ENCODE data around the gene OTULINL.
"Not testable (repeated sequence)": the region's sequence is repeated elsewhere in the genome, so short reads cannot be mapped to it uniquely, and the experiment has no call there.

The OTULINL gene

DNA sequence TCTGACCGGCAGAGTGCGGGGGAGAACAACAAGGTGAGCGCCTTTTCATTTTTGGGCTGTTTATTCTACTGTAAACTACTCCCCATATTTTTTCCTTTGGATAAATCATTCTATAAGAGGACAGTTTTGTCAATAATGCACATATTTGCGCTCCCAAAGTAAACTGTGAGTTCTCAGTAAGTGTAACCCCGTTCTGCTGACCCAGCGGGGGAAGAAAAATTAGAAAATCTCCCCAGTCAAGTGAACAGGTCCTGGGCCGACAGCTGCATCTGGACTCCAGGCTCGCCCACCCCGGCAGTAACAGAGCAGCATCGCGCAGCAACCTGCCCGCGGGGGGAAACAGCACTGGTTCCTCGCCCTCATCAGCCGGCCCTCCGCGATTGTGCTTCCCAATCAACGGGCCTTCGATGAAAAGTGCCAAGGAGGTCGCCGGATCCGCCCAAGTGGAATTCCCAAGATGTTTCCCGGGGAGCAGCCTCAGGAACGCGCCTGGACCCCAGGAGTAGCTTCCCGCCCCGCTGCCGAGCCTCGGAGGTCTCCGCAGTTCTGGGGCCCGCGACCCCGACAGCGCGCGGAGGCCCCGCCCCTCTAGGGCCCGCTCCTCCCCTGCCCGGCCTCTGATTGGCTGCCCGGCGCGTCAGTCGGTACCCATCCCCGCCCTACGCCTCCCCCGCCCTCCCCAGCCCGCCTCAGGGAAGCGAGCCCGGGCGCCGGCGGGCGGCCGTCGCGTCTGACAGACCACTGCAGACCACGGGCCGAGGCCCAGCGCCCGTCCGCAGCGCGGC is at the start of gene OTULINL:
OTULINL (plus strand) TSS at position 687 of the 785 bp plus-strand sequence. CDS start 103 bp downstream, outside the sequence.
- peak; percentile 63 for DNase-seq (ENCODE audit: low spot score)

DNA sequence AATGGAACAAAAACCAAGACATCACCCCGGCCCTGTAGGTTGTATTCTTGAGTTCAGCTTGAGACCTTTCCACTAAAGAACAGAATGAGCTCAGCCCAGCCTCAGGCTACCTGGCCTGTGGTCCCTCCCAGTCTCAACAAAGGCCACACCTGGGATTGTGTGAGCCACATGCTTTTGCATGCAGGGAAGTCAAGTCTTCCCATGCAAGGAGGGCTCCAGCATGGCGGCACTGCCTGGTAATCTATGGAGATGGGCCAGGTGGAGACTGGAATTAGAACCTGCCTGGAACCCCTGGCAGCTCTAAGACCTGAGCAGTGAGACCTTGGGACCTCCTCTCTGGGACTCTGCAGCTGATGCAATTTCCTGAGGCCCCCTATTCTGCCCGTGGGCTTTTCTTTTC is 49.4 kb upstream of the OTULINL start:
- DNase-seq (ENCODE audit: low spot score): no peak

- no peak for DNase-seq (ENCODE audit: low spot score)
Measured at GRCh38 chr5:14534773-14535172, 46.8 kb upstream of the OTULINL start.

GRCh38 chr5:14545308-14545707 is 36.3 kb upstream of the OTULINL start:
- no peak for DNase-seq (ENCODE audit: low spot score)

GRCh38 chr5:14545862-14546261 is 35.7 kb upstream of the OTULINL start:
- DNase-seq (ENCODE audit: low spot score): no peak

GRCh38 chr5:14547666-14548065 is 33.9 kb upstream of the OTULINL start:
- DNase-seq (ENCODE audit: low spot score): no peak

- no peak for DNase-seq (ENCODE audit: low spot score)
Measured at GRCh38 chr5:14551211-14551610, 30.4 kb upstream of the OTULINL start.

- DNase-seq (ENCODE audit: low spot score): no peak
Measured at GRCh38 chr5:14552017-14552416, 29.6 kb upstream of the OTULINL start.

GRCh38 chr5:14554288-14554687 is 27.3 kb upstream of the OTULINL start:
- DNase-seq (ENCODE audit: low spot score): not testable (repeated sequence)

GRCh38 chr5:14556015-14556414 is 25.6 kb upstream of the OTULINL start:
- no peak for DNase-seq (ENCODE audit: low spot score)

DNA sequence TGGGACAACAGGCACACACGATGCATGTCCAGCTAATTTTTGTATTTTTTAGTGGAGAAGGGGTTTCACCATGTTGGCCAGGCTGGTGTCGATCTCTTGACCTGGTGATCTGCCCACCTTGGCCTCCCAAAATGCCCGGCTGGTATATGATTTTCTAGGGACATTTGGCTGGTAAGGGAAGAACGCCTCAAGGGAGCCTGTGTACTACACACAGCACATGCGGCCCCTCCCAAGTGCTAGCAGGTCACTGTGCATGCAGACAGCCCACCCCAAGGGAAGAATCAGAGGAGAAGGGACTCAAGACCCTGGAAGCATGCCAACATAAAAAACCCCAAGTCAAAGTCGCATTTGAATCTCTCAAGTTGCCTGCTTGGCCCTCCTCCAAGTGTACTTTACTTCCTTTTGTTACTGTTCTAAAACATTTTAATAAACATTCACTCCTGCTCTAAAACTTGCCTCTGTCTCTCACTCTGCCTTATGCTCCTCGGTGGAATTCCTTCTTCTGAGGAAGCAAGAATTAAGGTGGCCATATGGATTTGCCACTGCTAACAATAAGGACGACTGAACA is 24.3 kb upstream of the OTULINL start:
- DNase-seq (ENCODE audit: low spot score): no peak

- DNase-seq (ENCODE audit: low spot score): no peak
Measured at GRCh38 chr5:14557791-14558415, 23.7 kb upstream of the OTULINL start.

DNA sequence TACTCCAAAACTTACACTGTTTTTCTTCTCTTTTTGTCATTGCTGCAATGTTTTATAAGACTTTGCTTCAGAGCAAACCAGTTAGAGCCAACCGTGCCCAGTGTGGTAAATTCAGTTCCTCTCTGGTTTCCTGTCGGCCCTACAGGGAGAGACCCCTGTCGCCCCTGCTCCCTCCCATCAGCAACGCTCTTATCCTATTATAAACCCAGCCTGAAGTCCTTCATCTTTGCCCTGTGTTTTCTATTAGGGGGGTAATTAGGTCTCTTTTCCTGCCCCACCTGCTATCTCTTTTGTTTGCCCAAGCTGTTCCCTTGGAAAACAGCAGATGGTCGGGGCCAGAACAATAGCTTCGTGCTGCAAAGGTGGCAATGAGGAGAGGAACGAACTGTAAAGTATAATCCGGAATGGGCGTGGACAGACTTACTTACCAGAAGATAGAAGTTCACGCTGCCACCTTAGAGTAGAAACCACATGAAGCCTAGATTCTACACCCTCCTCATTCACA is 21.4 kb upstream of the OTULINL start:
- DNase-seq (ENCODE audit: low spot score): no peak

DNA sequence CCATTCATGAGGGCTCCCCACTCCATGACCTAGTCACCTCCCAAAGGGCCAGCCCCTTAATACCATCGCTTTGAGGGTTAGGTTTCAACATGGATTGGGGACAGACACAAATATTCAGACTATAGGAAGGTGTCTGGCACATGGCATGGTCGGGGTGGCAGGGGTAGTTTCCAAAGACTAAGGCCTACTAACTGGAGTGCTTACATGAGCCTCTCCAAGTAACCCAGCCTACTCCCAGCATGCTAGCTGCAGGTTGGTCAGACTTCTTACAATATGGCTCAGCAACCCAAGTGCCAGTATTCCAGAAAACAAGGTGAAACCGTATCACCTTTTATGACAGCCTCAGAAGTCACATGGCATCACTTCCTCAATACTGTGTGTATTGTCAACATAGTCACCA is 19.9 kb upstream of the OTULINL start:
- DNase-seq (ENCODE audit: low spot score): no peak

DNA sequence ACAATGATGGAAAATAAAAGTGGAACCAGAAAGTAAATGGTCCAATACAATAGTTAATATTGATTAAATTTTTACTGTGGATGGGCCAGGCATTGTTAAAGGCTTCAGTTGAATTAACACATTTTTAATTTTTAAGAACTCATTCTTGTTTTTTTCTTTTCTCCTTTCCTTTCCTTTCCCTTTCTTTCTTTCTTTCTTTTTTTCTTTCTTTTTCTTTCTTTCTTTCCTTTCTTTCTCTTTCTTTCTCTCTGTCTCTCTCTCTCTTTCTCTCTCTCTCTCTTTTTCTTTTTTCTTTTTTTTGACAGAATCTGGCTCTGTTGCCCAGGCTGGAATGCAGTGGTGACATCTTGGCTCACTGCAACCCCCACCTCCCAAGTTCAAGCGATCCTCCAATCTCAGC is 13.3 kb upstream of the OTULINL start:
- DNase-seq (ENCODE audit: low spot score): no peak

GRCh38 chr5:14569948-14570691 is 11.5 kb upstream of the OTULINL start:
- no peak for DNase-seq (ENCODE audit: low spot score)

DNA sequence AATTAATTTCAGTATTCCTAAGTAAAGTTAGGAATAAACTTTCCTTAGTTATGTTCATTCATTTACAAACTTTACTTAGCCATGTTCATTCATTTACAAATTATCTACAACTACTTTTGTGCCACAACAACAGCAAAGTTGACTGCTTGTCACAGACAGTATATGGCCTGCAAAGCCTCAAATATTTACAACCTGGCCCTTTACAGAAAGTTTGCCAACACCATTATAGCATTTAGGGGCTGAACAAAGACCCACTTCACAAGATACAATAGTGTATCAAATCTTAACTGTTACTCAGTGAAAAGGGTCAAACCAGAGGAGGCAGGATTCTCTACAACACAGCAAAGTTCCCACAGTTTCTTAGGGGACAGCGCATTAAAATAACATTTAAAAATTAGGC is 9.7 kb upstream of the OTULINL start:
- DNase-seq (ENCODE audit: low spot score): no peak

DNA sequence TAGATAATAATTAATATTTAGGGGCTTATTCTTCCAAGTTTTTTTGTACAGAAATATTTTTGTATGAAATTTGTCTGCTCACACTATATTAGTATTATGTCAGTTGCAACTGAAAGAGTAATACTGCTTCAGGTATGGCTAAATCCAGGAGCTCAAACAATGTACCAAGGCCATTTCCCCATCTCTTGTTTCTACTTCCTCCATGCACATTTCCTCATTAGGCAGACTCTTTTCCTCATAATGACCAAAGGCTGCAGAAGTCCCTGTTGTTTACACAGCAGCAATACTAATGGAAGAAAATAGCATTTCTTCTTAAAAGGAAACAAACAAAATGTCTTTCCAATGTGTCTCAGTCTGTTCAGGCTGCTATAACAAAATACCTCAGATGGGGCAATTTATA is 9.2 kb upstream of the OTULINL start:
- no peak for DNase-seq (ENCODE audit: low spot score)

DNA sequence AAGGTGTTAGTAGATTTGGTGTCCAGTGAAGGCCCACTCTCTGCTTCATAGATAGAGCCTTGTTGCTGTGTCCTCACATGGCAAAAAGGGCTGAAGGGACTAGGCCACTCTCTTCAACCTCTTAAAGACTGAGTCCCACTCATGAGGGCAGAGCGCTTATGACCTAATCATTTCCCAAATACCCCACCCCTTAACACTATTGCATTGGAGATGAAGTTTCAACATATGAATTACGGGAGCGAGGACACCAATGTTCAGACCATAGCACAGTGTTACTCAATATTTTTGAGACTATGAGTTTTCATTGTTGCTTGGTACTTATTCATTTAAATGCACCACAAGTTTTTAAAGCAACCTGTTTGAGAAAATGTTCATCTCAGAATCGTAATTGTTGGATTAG is 8.8 kb upstream of the OTULINL start:
- no peak for DNase-seq (ENCODE audit: low spot score)

GRCh38 chr5:14574096-14574495 is 7.5 kb upstream of the OTULINL start:
- no peak for DNase-seq (ENCODE audit: low spot score)

DNA sequence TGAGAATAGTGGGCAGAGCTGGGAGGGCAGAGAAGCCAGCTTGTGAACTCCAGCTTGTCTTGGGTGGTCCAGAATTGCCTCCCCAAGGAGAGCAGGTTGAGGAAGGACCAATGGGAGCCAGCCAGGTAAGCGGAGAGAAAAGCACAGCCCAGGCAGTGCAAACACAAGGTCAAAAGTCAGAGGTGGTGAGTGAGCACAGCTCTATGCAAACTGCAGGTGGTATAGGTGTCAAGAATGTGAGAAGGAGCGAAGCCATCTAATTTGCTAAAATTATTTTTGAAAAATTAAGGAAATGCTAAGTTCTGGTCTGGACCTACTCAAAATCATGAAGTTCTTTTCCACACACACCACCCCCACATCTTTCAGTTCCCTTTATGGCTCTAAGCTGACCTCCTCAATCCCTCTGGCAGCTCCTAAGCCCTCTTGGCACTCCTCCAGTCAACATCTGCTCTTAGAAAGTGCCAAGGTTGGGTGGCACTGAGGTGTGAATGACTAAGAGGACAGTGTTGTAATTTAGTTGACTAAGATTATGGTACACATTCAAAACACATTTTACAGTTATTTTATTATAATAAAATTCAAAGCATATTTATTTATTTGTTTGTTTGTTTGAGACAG is 6.6 kb upstream of the OTULINL start:
- DNase-seq (ENCODE audit: low spot score): no peak

GRCh38 chr5:14576206-14576605 is 5.4 kb upstream of the OTULINL start:
- DNase-seq (ENCODE audit: low spot score): no peak

Measured in hematopoietic multipotent progenitor cell treated with erythropoietin and hydrocortisone succinate and interleukin-3 and kit ligand, for 15 days (in vitro differentiated cells).